ENCODE results near the gene NR1H4. TPM values are rescaled to one million over a fixed set of nuclear protein-coding genes. Genes with fewer than 3 reads are reported as not detected.

The NR1H4 gene
- total and polyA plus RNA-seq, 2 of the 8 experiments (the other 6 are each of a cell fraction or from before 2014, with no cell fraction given), result not detected

GRCh38 chr12:100427078-100427477, 46.6 kb upstream of the NR1H4 start:
- Histone ChIP-seq H3K4me2 (ENCODE audit: insufficient read depth in 1 of 2, low read depth in 2 of 2, low read length in 2 of 2) (no peak overlapping the region), H2BK20ac (ENCODE audit: low read length) (no peak overlapping the region), H4K91ac (replicated peaks; ENCODE audit: insufficient read length, low read length) (no peak overlapping the region), H3K14ac (ENCODE audit: insufficient read length) (no peak overlapping the region), H3K27me3 (replicated peaks in 1 of 4; ENCODE audit: control insufficient read depth in 3 of 4, extremely low read depth in 1 of 4, insufficient read depth in 3 of 4, low read length in 3 of 4) (no peaks in the 10 kb centered on the region), H3K9me3 (ENCODE audit: insufficient read depth in 2 of 2, low read depth in 1 of 2, low read length in 1 of 2) (peaks cover 0 to 3% of the 10 kb centered on the region in 2 experiments; a peak in 2 of 4 replicates), H2BK12ac (ENCODE audit: low read depth, low read length) (no peak overlapping the region), H3K36me3 (ENCODE audit: control insufficient read depth in 2 of 4, insufficient read depth in 4 of 4, low read length in 3 of 4) (no peaks in the 10 kb centered on the region), H2BK15ac (ENCODE audit: low read length) (no peak overlapping the region), H3K56ac (replicated peaks; ENCODE audit: insufficient read length, low read depth, low read length) (no peak overlapping the region), H3K18ac (ENCODE audit: extremely low read depth, low read length) (no peak overlapping the region), H3K9ac (replicated peaks in 1 of 4; ENCODE audit: extremely low read depth in 1 of 4, low read depth in 3 of 4, low read length in 3 of 4) (no peak overlapping the region), H2BK120ac (replicated peaks; ENCODE audit: low read depth, low read length) (no peak overlapping the region), H2BK5ac (ENCODE audit: low read depth, low read length) (no peak overlapping the region), H4K8ac (ENCODE audit: extremely low read depth, insufficient read depth, low read length) (no peak overlapping the region), H4K5ac (ENCODE audit: insufficient read length, low read depth, low read length) (no peak overlapping the region), H3K4me1 (replicated peaks in 1 of 4; ENCODE audit: control insufficient read depth in 3 of 4, insufficient read depth in 4 of 4, low read length in 3 of 4) (no peaks in the 10 kb centered on the region), H4K20me1 (replicated peaks in 1 of 2; ENCODE audit: control insufficient read depth in 1 of 2, insufficient read depth in 2 of 2, low read length in 2 of 2) (no peaks in the 10 kb centered on the region), H2AK5ac (ENCODE audit: low read depth, low read length) (no peak overlapping the region), H3K79me1 (ENCODE audit: low read depth, low read length) (no peaks in the 10 kb centered on the region; the same call in 1 of the 2 replicates), H3K23me2 (ENCODE audit: low read depth, low read length) (no peaks in the 10 kb centered on the region), H2AFZ (ENCODE audit: low read length) (no peak overlapping the region; the same call in 1 of the 2 replicates), H3K4ac (replicated peaks; ENCODE audit: insufficient read length, low read depth, low read length) (no peak overlapping the region), H3K4me3 (ENCODE audit: extremely low read depth in 1 of 4, insufficient read depth in 2 of 4, low read depth in 3 of 4, low read length in 4 of 4) (no peak overlapping the region), H3K27ac (ENCODE audit: low read depth, low read length) (no peak overlapping the region), H3K79me2 (ENCODE audit: control insufficient read depth in 1 of 2, insufficient read depth in 2 of 2, low read length in 2 of 2) (no peaks in the 10 kb centered on the region), H3K23ac (ENCODE audit: insufficient read length) (no peak overlapping the region)
- FAIRE-seq (no peak), DNase-seq (ENCODE audit: low read depth in 1 of 2, low spot score in 2 of 2) (no peak)
- WGBS, 2 experiments (ENCODE audit: extremely low coverage in 1 of 2, insufficient coverage in 1 of 2, insufficient read length in 1 of 2, insufficient replicate concordance in 2 of 2, low coverage in 1 of 2, low lambda C conversion rate in 2 of 2, missing lambda C conversion rate in 1 of 2), result 89% methylated on average over 3 of the region's 3 CpGs; no CpG with 5 or more reads in 1 of the 2 experiments
- CTCF ChIA-PET (ENCODE audit: partially characterized antibody), result interaction anchor here (0.6 kb wide), 1 partner anchor 83 kb away, joined by 3 read pairs; no protein-coding TSS in a partner anchor
- no peak for TF ChIP-seq CBX5 (IDR thresholded peaks at IDR 0.05; ENCODE audit: low read depth, low read length)
- TF ChIP-seq RXRA (IDR thresholded peaks at IDR 0.05; ENCODE audit: insufficient read depth, low read depth, low read length), result no peak
- no peak for TF ChIP-seq EP300 (IDR thresholded peaks at IDR 0.05; ENCODE audit: borderline replicate concordance in 1 of 2, low read depth in 2 of 2, low read length in 2 of 2)
- TF ChIP-seq YY1 (IDR thresholded peaks at IDR 0.05; ENCODE audit: low read depth, low read length), result no peak
- no peak for TF ChIP-seq RNF2 (IDR thresholded peaks at IDR 0.05; ENCODE audit: borderline replicate concordance, low read depth, low read length, missing control alignments, poor library complexity, severe bottlenecking)
- no peak for TF ChIP-seq TBP (IDR thresholded peaks at IDR 0.05; ENCODE audit: low read depth, low read length)
- TF ChIP-seq CTBP2 (IDR thresholded peaks at IDR 0.05; ENCODE audit: borderline replicate concordance, insufficient read depth, insufficient read length, low read length), result no peak
- no peak for TF ChIP-seq SIRT6 (IDR thresholded peaks at IDR 0.05; ENCODE audit: low read length)
- TF ChIP-seq E2F6 (IDR thresholded peaks at IDR 0.05), result no peak
- no peak for TF ChIP-seq POLR2A (IDR thresholded peaks at IDR 0.05; ENCODE audit: control extremely low read depth in 1 of 2, low read depth in 2 of 2, low read length in 2 of 2)
- no peak for TF ChIP-seq FOSL1 (IDR thresholded peaks at IDR 0.05; ENCODE audit: insufficient read depth, low read depth, low read length)
- POLR2A ChIA-PET (ENCODE audit: partially characterized antibody), result interaction anchor here (0.8 kb wide), 1 partner anchor 104 kb away, joined by 3 read pairs; no protein-coding TSS in a partner anchor

All from H1 (cell line).